Psoas muscle (tissue), 8 donors: ENCODE results near the gene RAPGEF6. TPM values are rescaled to one million over a fixed set of nuclear protein-coding genes. Genes with fewer than 3 reads are reported as not detected.
"Not testable (repeated sequence)": the region's sequence is repeated elsewhere in the genome, so short reads cannot be mapped to it uniquely, and the experiment has no call there.

Source experiments
- ATAC-seq, 4 donors: fragments of 200-7000 bp; cut with Tn5 transposase; one replicate each; pipeline ENCODE4 v1.9.1; 2020; ENCODE audit warnings: moderate library complexity in 3 of 4, mild to moderate bottlenecking in 2 of 4
- DNase-seq, 2 donors: peaks; one replicate each; pipeline ENCODE4 v3.0.0-alpha.2; 2020
- H3K27ac ChIP-seq: fragments of 200-600 bp; one replicate; pipeline ENCODE4 v1.8.0; 2022
- H3K27me3 ChIP-seq, 3 donors: fragments of 200-600 bp in 1 of 3; one replicate each; pipeline versions ENCODE4 v1.6.1 to v1.8.0; 2013 to 2022; ENCODE audit warnings: low read length in 2 of 3, mild to moderate bottlenecking in 2 of 3, moderate library complexity in 1 of 3; ENCODE audit not compliant: insufficient read depth in 3 of 3
- H3K36me3 ChIP-seq, 2 donors: fragments of 200-600 bp in 1 of 2; one replicate each; pipeline versions ENCODE4 v1.6.1 to v1.8.0; 2013 to 2022; ENCODE audit warnings: low read depth in 1 of 2, mild to moderate bottlenecking in 1 of 2, moderate library complexity in 1 of 2; ENCODE audit not compliant: insufficient read depth in 1 of 2
- H3K4me1 ChIP-seq: fragments of 200-600 bp; one replicate; pipeline ENCODE4 v1.8.0; 2022
- H3K4me3 ChIP-seq: fragments of 200-600 bp; one replicate; pipeline ENCODE4 v1.8.0; 2022; ENCODE audit warnings: mild to moderate bottlenecking
- H3K9me3 ChIP-seq: fragments of 200-600 bp; one replicate; pipeline ENCODE4 v1.8.0; 2022
- CTCF ChIP-seq: fragments of 200-600 bp; IDR thresholded peaks from one replicate; pipeline ENCODE4 v1.8.0; 2022; ENCODE audit warnings: antibody characterized with exemption
- WGBS, 3 donors: extraction: QIAGEN DNeasy Blood & Tissue Kit; methylation state at CpG; one replicate each; pipeline versions ENCODE4 v1.1.6 to v1.1.7; 2013; 5-methylcytosine and 5-hydroxymethylcytosine counted together
- intact Hi-C, 2 donors: fragments of 100-400 bp; cut with DNase I; formaldehyde crosslinking; loops; one replicate each; pipeline versions ENCODE4 v1.11.0 to v1.14.2; 2022
- polyA plus RNA-seq, 3 donors: library from polyadenylated mRNA; stranded (reverse); fragments of 200-250 nt; gene quantifications; one replicate each; pipeline ENCODE4 v1.2.3, GENCODE V29; 2013
- total RNA-seq, 4 donors: library from RNA; stranded (reverse); fragmentation: NEBNext Ultra II Directional in 2 of 4; extraction: Animal tissue kit (Norgen Biotek cat#: 25700) in 2 of 4; gene quantifications; one replicate each; pipeline versions ENCODE4 v1.2.1 to v1.2.4, GENCODE V29; 2021 to 2023
- donor health status: healthy with polysubstance abuse.
- donor health status: DM: no; HTN: no; CAD: no; lungs with moderate emphysema.
- donor health status: Bipolar disorder and iron deficiency.
- donor health status: healthy.
- donor health status: DM: yes; HTN: yes; CAD: no.
- donor health status: DM: no; HTN: no; CAD: no.
- donor health status: DM: no; HTN: no; CAD: no.
- donor health status: DM: yes; HTN: yes; CAD: no.

RAPGEF6 gene
- total and polyA plus RNA-seq, 7 donors, result 1.7 to 14.1 (median 6.9) TPM

GRCh38 chr5:131627207-131627865, 7.7 kb downstream of the RAPGEF6 start:
- intact Hi-C loops, result no loop called here
- no peak for DNase-seq
- Histone ChIP-seq H3K4me1 (peaks cover 28% of the 10 kb centered on the region), H3K9me3 (no peaks in the 10 kb centered on the region), H3K27me3 (no peaks in the 10 kb centered on the region), H3K27ac (no peak overlapping the region), H3K4me3 (no peak overlapping the region), H3K36me3 (no peaks in the 10 kb centered on the region)
- ATAC-seq, result no peak
- TF ChIP-seq CTCF, result no peak
- WGBS, 3 donors, result 76 to 87% (median 76%) methylated on average over 4 of the region's 4 CpGs

- Histone ChIP-seq H3K4me3 (no peak overlapping the region), H3K9me3 (no peaks in the 10 kb centered on the region), H3K36me3 (no peaks in the 10 kb centered on the region), H3K27ac (no peak overlapping the region), H3K27me3 (no peaks in the 10 kb centered on the region), H3K4me1 (peaks cover 27% of the 10 kb centered on the region)
- ATAC-seq (peak in 2 of 4 donors; percentile 49 to 72), DNase-seq (no peak)
- no peak for TF ChIP-seq CTCF
- intact Hi-C loops, result no loop called here
- WGBS, 3 donors, result 64 to 85% (median 74%) methylated on average over 2 of the region's 2 CpGs
These were observed 12.4 kb downstream of the RAPGEF6 start for GRCh38 chr5:131622633-131623032.

GRCh38 chr5:131621164-131621563, 13.9 kb downstream of the RAPGEF6 start:
- 99 to 100% (median 100%) methylated on average over 2 of the region's 2 CpGs for WGBS, 3 donors
- H3K36me3 ChIP-seq, DNase-seq, intact Hi-C loops, ATAC-seq, H3K27me3 ChIP-seq, H3K9me3 ChIP-seq, H3K27ac ChIP-seq, H3K4me3 ChIP-seq: not testable (repeated sequence)
- peaks cover 22% of the 10 kb centered on the region for H3K4me1 ChIP-seq

- DNase-seq, result no peak
- 83 to 91% (median 88%) methylated on average over 8 of the region's 8 CpGs for WGBS, 3 donors
These were observed 15.9 kb downstream of the RAPGEF6 start for GRCh38 chr5:131619102-131619501.

More at GRCh38 chr5:131619102-131619501, 15.9 kb downstream of the RAPGEF6 start:
- no peak for ATAC-seq
- no peaks in the 10 kb centered on the region for H3K9me3 ChIP-seq
- H3K27ac ChIP-seq, result no peak overlapping the region
- intact Hi-C loops, result no loop called here
- no peak overlapping the region for H3K4me3 ChIP-seq
- H3K27me3 ChIP-seq, result no peaks in the 10 kb centered on the region
- TF ChIP-seq CTCF, result no peak
- no peaks in the 10 kb centered on the region for H3K36me3 ChIP-seq
- peaks cover 22% of the 10 kb centered on the region for H3K4me1 ChIP-seq
